HepG2 (cell line): ENCODE results near the gene FUOM. TPM values are rescaled to one million over a fixed set of nuclear protein-coding genes. Genes with fewer than 3 reads are reported as not detected.
A peak's percentile ranks its signal among the peaks of the same experiment; 100 is the strongest.

ENCODE experiments used
- AKNA ChIP-seq: sonication (generic); formaldehyde crosslinking; IDR thresholded peaks from 2 replicates; pipeline ENCODE4 v1.4.0; 2020; ENCODE audit warnings: missing genetic modification reagents, borderline replicate concordance
- ARID2 ChIP-seq: sonication (generic); formaldehyde crosslinking; IDR thresholded peaks from 2 replicates; pipeline ENCODE4 v1.8.1; 2022; ENCODE audit warnings: mild to moderate bottlenecking, missing genetic modification reagents, borderline replicate concordance
- BHLHE40 ChIP-seq: IDR thresholded peaks from 2 replicates; pipeline ENCODE4 v1.6.1; 2011; ENCODE audit warnings: low read length, improper control_type of control experiment
- EEA1 ChIP-seq: sonication (generic); formaldehyde crosslinking; IDR thresholded peaks from 2 replicates; pipeline ENCODE4 v1.5.1; 2020; ENCODE audit warnings: mild to moderate bottlenecking, missing genetic modification reagents, borderline replicate concordance
- FOSL2 ChIP-seq: sonication (generic); formaldehyde crosslinking; IDR thresholded peaks from 2 replicates; pipeline ENCODE4 v1.4.0; 2020; ENCODE audit warnings: missing genetic modification reagents
- GFI1 ChIP-seq: sonication (generic); formaldehyde crosslinking; IDR thresholded peaks from 2 replicates; pipeline ENCODE4 v1.5.0; 2020; ENCODE audit warnings: missing genetic modification reagents, mild to moderate bottlenecking, borderline replicate concordance
- MYNN ChIP-seq: sonication (generic); formaldehyde crosslinking; IDR thresholded peaks from 2 replicates; pipeline ENCODE4 v1.4.0; 2020; ENCODE audit warnings: mild to moderate bottlenecking, low read depth, missing genetic modification reagents
- NFYC ChIP-seq: IDR thresholded peaks from 2 replicates; pipeline ENCODE4 v1.6.1; 2016; ENCODE audit warnings: missing genetic modification reagents, missing compliant biosample characterization
- RFX3 ChIP-seq: IDR thresholded peaks from 2 replicates; pipeline ENCODE4 v1.6.1; 2016; ENCODE audit warnings: missing biosample characterization, missing genetic modification reagents
- RXRA ChIP-seq: sonication (generic); formaldehyde crosslinking; IDR thresholded peaks from 2 replicates; pipeline ENCODE4 v1.5.1; 2020; ENCODE audit warnings: missing genetic modification reagents
- SCMH1 ChIP-seq: sonication (generic); formaldehyde crosslinking; IDR thresholded peaks from 2 replicates; pipeline ENCODE4 v1.9.0; 2021; ENCODE audit warnings: missing genetic modification reagents, mild to moderate bottlenecking, borderline replicate concordance
- SMARCE1 ChIP-seq: fragments of 450-650 bp; IDR thresholded peaks from 2 replicates; pipeline ENCODE4 v1.6.1; 2017; ENCODE audit warnings: borderline replicate concordance
- SOX13 ChIP-seq, 3 experiments: fragments of 450-650 bp in 1 of 3; sonication (generic) in 1 of 3; formaldehyde crosslinking in 1 of 3; IDR thresholded peaks in 2 of 3; conservative IDR thresholded peaks in 1 of 3; 2 replicates each; pipeline versions ENCODE4 v1.5.0 to v1.6.1; 2016 to 2020; ENCODE audit warnings: antibody characterized with exemption in 1 of 3, mild to moderate bottlenecking in 1 of 3, missing compliant biosample characterization in 1 of 3, missing genetic modification reagents in 1 of 3, moderate library complexity in 1 of 3
- SSRP1 ChIP-seq: IDR thresholded peaks from 2 replicates; pipeline ENCODE4 v1.6.1; 2016; ENCODE audit warnings: control low read depth
- STAT5B ChIP-seq: sonication (generic); formaldehyde crosslinking; IDR thresholded peaks from 2 replicates; pipeline ENCODE4 v1.4.0; 2020; ENCODE audit warnings: missing genetic modification reagents
- SYNCRIP ChIP-seq: fragments of 200-400 bp; formaldehyde crosslinking; IDR thresholded peaks from 2 replicates; pipeline ENCODE4 v1.6.1; 2018; ENCODE audit warnings: mild to moderate bottlenecking, low read depth, low read length; ENCODE audit not compliant: insufficient read depth
- TAF1 ChIP-seq: sonication (generic); formaldehyde crosslinking; IDR thresholded peaks from 2 replicates; pipeline ENCODE4 v1.4.0; 2020; ENCODE audit warnings: missing genetic modification reagents
- YY1 ChIP-seq: IDR thresholded peaks from 2 replicates; pipeline ENCODE4 v1.6.1; 2011; ENCODE audit warnings: low read length, low read depth, moderate library complexity, mild to moderate bottlenecking; ENCODE audit not compliant: insufficient read depth, insufficient replicate concordance
- ZNF616 ChIP-seq: sonication (generic); formaldehyde crosslinking; IDR thresholded peaks from 2 replicates; pipeline ENCODE4 v1.5.0; 2020; ENCODE audit warnings: low read depth, mild to moderate bottlenecking, missing genetic modification reagents
- ZNF761 ChIP-seq: sonication (generic); formaldehyde crosslinking; conservative IDR thresholded peaks from 2 replicates; pipeline ENCODE4 v1.4.0; 2020; ENCODE audit warnings: mild to moderate bottlenecking, missing genetic modification reagents
- polyA plus RNA-seq, 8 experiments: library from polyadenylated mRNA; depleted of rRNA in 3 of 8; stranded (reverse) in 7 of 8; unstranded in 1 of 8; fragments of >200 nt; fragmentation: Illumina TruSeq in 4 of 8; extraction: Trizol in 4 of 8; gene quantifications; 2 replicates each; pipeline versions ENCODE4 v1.2.1 to v1.2.3, GENCODE V29; 2011 to 2016; ENCODE audit warnings: low read depth in 4 of 8, missing spikeins in 1 of 8, mixed read lengths in 1 of 8; ENCODE audit not compliant: insufficient read depth in 1 of 8
- total RNA-seq, 5 experiments: library from RNA; depleted of rRNA; stranded (reverse); fragments of >200 nt; fragmentation: Illumina TruSeq; extraction: Trizol; gene quantifications; 2 replicates each; pipeline ENCODE4 v1.2.3, GENCODE V29; 2016; ENCODE audit warnings: low read depth in 1 of 5
- TF ChIP-seq, protein P1 (sequence below): sonication (generic); formaldehyde crosslinking; IDR thresholded peaks from 2 replicates; pipeline ENCODE4 v1.4.0; 2020; ENCODE audit warnings: missing genetic modification reagents, mild to moderate bottlenecking, borderline replicate concordance
- TF ChIP-seq, protein P2 (sequence below): sonication (generic); formaldehyde crosslinking; IDR thresholded peaks from 2 replicates; pipeline ENCODE4 v1.4.0; 2020; ENCODE audit warnings: missing genetic modification reagents, borderline replicate concordance

Gene FUOM
- total and polyA plus RNA-seq, 2 of the 13 experiments (the other 11 are each of a cell fraction or from before 2014, with no cell fraction given) = 27.5 to 60.4 TPM

DNA sequence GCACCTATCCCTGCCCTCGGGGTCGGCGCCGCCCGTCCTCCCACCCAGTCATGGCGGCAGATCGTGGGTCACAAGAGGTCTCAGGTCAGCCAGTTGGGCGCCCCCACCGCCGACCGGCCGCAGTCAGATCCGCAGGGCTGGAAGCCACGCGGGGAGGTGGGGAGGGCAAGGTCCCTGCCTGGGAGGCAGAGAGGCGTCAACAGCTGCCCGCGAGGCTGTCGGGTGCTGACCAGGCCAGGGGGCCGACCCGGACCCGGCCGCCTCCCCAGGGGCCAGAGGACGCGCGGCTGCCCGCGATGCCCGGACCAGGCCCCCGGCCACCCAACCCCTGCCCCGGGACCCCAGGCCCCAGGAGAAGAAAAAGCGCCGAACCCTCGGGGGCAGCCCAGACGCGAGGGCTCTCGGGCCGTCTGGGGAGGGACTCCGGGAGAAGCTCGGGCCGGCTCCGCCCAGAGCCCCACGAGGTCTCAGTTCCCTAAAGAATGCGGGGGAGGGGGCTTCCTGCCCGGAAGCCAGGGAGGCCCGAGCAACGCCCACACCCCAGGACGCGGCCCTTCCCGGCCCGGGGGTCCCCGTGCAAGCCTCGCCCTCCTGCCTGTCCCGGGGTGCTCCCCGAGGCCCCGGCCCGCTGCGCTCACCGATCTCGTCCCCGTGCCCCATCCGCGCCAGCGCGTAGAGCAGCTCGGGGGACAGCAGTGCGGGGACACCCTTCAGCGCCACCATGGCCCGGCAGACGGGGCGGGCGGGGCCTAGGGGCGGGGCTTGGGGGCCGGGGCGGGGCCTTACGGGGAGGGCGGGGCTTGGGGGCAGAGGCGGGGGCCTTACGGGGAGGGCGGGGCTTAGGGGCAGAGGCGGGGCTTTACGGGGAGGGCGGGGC, at the start of gene FUOM (continued):
- no peak for TF ChIP-seq AKNA (CRISPR knock-in tag)
- TF ChIP-seq SCMH1 (CRISPR knock-in tag) = no peak
- TF ChIP-seq, protein P1, sequence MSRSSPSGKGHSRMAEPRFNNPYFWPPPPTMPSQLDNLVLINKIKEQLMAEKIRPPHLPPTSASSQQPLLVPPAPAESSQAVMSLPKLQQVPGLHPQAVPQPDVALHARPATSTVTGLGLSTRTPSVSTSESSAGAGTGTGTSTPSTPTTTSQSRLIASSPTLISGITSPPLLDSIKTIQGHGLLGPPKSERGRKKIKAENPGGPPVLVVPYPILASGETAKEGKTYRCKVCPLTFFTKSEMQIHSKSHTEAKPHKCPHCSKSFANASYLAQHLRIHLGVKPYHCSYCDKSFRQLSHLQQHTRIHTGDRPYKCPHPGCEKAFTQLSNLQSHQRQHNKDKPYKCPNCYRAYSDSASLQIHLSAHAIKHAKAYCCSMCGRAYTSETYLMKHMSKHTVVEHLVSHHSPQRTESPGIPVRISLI (CRISPR knock-in tag) = no peak
- 0 out of 2 replicates have a peak, but pooled peaks have one; percentile 11 for TF ChIP-seq NFYC (CRISPR knock-in tag)
- TF ChIP-seq BHLHE40 = no peak
- peak; percentile 52 for TF ChIP-seq ARID2
- 0 out of 2 replicates have a peak, but pooled peaks have one; percentile 44 for TF ChIP-seq STAT5B (CRISPR knock-in tag)
- no peak; the same call in 1 of the 2 replicates for TF ChIP-seq SOX13 (IDR thresholded peaks at IDR 0.05)
- no peak for TF ChIP-seq SOX13 (CRISPR knock-in tag; conservative IDR thresholded peaks at IDR 0.05 in 1 of 2, IDR thresholded peaks at IDR 0.05 in 1 of 2)
- TF ChIP-seq SMARCE1 = no peak
- TF ChIP-seq ZNF616 (CRISPR knock-in tag) = peak; percentile 41; the same call in 1 of the 2 replicates
- peak; percentile 3; the same call in 1 of the 2 replicates for TF ChIP-seq FOSL2 (CRISPR knock-in tag)
- no peak for TF ChIP-seq SSRP1 (CRISPR knock-in tag)
- peak; percentile 64 for TF ChIP-seq YY1
- no peak for TF ChIP-seq SYNCRIP
- no peak for TF ChIP-seq EEA1 (CRISPR knock-in tag)
- TF ChIP-seq GFI1 = no peak; the same call in 1 of the 2 replicates
- TF ChIP-seq, protein P2, sequence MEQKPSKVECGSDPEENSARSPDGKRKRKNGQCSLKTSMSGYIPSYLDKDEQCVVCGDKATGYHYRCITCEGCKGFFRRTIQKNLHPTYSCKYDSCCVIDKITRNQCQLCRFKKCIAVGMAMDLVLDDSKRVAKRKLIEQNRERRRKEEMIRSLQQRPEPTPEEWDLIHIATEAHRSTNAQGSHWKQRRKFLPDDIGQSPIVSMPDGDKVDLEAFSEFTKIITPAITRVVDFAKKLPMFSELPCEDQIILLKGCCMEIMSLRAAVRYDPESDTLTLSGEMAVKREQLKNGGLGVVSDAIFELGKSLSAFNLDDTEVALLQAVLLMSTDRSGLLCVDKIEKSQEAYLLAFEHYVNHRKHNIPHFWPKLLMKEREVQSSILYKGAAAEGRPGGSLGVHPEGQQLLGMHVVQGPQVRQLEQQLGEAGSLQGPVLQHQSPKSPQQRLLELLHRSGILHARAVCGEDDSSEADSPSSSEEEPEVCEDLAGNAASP (CRISPR knock-in tag) = peak; percentile 35; the same call in 1 of the 2 replicates
- peak; percentile 19; the same call in 1 of the 2 replicates for TF ChIP-seq RXRA (CRISPR knock-in tag)
- no peak for TF ChIP-seq RFX3 (CRISPR knock-in tag)
- no peak for TF ChIP-seq ZNF761
- peak; percentile 76 for TF ChIP-seq TAF1 (CRISPR knock-in tag)
- TF ChIP-seq MYNN = no peak
